ENCODE measurements around the gene ACOX3. TPM values are rescaled to one million over a fixed set of nuclear protein-coding genes. Genes with fewer than 3 reads are reported as not detected.

ACOX3 gene
- total and polyA plus RNA-seq, 2 of the 8 experiments (the other 6 are each of a cell fraction or from before 2014, with no cell fraction given): 2.5 to 9.9 TPM

DNA sequence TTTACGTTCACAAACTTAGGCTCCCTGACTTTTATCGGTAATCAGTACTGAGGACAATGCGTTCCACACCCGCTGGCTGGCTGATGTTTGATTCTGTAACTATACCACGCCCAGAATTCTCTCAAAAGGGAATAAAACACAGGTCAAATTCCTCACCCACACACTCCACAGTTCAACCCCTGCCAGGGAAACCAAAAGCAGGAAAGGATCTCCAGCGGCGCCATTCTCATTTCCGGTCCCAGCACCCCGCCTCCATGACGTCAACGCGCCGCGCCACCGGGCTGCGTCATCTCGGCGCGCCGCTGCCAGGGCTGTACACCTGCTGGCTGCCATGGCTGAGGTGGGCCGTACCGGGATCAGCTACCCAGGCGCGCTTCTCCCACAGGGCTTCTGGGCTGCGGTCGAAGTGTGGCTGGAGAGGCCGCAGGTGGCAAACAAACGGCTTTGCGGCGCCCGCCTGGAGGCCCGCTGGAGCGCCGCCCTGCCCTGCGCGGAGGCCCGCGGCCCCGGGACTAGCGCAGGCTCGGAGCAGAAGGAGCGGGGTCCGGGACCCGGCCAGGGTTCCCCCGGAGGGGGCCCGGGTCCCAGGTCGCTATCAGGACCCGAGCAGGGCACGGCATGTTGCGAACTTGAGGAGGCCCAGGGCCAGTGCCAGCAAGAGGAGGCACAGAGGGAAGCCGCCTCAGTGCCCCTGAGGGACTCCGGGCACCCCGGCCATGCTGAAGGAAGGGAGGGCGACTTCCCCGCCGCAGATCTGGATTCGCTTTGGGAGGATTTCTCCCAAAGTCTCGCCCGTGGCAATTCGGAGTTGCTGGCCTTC is at the start of gene ACOX3, which contains the start of gene TRMT44 (continued):
- TF ChIP-seq SUZ12 (IDR thresholded peaks at IDR 0.05; ENCODE audit: low read length): no peak
- no peak for TF ChIP-seq MAFK (IDR thresholded peaks at IDR 0.05; ENCODE audit: low read depth, low read length)
- TF ChIP-seq SIX5 (IDR thresholded peaks at IDR 0.05; ENCODE audit: low read depth, low read length): peak; percentile 49; the same call in 1 of the 2 replicates
